Stimulated activated CD8-positive, alpha-beta memory T cell treated with anti-CD3 and anti-CD28 coated beads, Interleukin-15, amount 100 ng/mL, for 1 hour (primary cell): ENCODE results near the gene CPED1.
"Not testable (repeated sequence)": the region's sequence is repeated elsewhere in the genome, so short reads cannot be mapped to it uniquely, and the experiment has no call there.

ENCODE experiments used
- DNase-seq: peaks from one replicate; pipeline ENCODE4 v3.0.0-alpha.2; 2020; ENCODE audit warnings: low read depth

CPED1 gene

DNA sequence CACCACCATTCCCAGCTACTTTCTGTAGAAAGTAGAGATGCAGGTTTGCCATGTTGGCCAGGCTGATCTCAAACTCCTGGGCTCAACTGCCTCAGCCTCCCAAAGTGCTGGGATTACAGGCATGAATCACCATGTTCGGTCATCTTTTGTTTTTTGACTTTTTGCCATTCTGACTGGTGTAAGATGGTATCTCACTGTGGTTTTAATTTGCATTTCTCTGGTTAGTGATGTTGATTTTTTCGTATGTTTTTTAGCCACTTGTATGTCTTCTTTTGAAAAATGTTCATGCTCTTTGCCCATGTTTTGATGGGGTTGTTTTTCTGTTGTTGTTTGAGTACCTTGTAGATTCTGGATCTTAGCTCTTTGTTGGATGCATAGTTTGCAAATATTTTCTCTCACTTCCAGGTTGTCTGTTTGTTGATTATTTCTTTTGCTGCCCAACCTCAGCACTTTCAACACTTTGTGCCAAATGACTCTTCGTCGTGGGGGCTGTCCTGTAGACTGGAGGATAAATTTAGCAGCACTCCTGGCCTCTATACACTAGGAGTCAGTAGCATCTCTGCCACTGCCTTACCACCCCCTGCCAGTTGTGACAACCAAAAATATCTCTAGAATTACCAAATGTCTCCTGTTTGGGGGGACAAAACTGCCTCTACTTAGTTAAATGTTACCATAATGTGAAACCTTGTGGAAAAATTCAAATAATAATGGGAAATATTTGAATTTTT, 6.5 kb upstream of the CPED1 start:
- DNase-seq, result no peak

DNA sequence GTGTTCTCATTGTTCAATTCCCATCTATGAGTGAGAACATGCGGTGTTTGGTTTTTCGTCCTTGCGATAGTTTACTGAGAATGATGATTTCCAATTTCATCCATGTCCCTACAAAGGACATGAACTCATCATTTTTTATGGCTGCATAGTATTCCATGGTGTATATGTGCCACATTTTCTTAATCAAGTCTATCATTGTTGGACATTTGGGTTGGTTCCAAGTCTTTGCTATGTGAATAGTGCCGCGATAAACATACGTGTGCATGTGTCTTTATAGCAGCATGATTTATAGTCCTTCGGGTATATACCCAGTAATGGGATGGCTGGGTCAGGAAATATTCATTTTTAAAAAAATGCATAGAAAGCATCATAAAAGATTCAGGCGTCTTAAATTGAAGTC, 4.9 kb upstream of the CPED1 start:
- not testable (repeated sequence) for DNase-seq

DNA sequence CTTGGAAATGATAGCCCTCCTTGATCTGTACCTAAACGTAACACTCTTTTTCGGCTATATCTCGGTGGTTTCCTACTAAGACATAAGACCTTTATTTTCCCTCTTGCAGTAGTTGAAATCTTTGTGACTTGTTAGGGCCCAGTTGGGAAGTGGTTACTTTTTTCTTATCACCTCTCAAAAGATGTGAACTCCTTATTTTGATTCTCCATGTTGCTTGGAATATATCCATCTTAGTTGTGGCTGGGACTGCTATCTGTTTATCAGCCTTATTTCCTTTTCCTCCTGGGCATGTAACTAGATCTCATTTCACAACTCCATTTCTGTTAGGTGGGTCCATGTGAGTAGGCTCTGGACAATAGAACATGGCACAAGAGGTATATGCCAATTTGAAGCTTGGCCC, 4.1 kb upstream of the CPED1 start:
- DNase-seq, result no peak

DNA sequence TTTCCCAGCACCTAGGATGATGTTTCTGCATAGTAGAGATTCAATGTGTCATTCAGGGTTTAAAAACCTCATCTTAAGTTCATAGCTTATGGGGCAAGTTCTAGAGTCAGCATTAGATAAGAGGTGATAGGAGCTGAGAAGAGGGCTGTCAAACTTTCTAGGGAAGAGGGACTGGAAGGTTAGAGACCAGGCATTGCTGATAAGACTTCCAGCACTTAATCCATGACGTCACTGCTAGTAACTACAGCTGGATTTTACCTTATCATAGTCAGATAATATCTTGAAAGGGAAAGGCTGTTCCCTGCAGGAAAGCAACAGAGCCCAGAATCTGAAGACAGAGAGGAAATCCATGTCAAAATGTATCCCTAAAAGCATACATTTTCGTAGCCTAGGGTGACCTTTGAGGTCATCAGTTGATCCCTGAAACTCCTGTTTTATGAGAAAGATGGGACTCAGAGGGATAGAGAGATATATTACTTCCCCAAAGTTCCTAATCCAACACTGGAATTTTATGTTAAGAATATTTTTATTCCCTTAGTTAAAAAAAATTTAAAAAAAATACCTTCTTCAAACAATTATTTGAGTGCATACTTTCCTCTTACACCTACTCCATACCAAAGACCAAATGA, 3.3 kb upstream of the CPED1 start:
- DNase-seq, result no peak

DNA sequence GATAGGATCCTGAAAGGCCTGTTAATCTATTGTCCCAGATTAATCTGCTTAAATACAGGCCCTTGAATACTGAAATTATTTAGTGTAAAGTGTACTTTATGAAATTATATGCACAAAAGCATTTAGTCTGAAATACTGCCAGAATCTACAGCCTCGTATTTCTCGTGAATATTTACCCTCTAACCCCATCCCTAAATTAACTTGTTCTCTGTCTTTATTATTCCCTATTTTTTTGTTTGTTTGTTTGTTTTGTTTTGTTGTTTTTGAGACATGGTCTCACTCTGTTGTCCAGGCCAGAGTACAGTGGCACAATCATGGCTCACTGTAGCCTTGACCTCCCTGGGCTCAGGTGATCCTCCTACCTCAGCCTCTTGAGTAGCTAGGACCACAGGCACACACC, 2.7 kb upstream of the CPED1 start:
- DNase-seq, result no peak

- DNase-seq, result no peak
These were observed 1.9 kb upstream of the CPED1 start for GRCh38 chr7:120986650-120987049.

DNA sequence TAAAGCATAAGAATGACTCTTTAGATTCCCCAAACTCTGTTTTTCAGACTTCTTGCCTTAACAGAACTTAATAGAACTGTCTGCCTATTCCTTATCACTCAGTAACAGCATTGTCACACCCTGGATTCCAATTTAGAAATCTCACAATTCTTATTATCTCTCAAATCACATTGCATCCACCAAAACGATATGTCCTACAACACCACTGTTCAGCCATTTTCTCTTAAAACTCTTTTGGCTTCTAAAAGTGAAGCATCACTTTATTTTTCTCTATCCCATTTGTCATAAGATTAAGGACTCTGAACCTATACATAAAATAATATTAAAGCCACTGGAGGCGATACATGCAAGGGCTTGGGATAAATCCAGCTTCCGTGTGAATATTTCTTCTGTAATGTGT, 1.2 kb upstream of the CPED1 start:
- DNase-seq, result no peak

DNA sequence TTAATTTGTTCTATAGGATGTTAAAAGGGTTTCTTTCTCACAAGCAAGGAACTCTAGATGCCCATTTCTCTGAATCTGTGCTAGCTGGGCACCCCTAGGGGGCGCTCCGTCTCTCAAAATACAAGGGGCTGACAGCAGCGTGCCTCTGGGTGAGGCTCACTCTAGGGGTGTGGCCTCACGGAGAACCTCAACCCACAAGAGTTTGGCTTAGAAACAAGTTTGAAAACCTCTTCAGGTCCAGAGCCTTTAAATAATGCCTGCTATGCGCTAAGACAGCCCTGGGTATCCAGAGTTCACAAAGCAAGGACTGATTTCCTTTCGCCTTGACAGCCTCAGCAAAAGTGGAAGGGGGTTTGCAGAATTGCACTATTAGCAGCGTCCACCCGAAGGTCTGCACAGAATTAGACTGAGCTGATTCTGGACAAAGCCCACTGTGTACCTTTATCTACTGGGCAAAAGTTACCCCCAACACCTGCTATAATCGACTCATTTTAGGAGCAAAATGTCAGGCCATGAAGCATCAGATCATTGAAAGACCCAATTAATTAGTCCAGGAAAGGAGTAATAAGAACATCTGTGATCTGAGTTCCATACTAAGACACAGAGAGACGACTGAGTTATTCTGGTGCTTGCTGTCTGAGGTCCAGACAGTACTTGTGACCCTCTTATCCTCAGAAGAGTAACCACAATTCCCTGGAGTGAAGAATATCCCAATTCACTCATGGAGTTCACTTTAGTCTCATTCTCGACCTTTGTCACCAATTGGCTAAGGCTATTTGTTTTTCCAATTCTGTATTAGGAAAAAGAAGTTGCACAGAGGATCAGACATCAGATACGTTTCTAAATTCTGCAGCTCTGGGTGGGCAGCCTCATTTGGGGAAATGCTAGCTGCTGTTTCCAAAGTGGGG, 574 bp upstream of the CPED1 start:
- DNase-seq, result peak; percentile 70

- DNase-seq, result no peak
These were observed 1.0 kb downstream of the CPED1 start for GRCh38 chr7:120989257-120990220.

DNA sequence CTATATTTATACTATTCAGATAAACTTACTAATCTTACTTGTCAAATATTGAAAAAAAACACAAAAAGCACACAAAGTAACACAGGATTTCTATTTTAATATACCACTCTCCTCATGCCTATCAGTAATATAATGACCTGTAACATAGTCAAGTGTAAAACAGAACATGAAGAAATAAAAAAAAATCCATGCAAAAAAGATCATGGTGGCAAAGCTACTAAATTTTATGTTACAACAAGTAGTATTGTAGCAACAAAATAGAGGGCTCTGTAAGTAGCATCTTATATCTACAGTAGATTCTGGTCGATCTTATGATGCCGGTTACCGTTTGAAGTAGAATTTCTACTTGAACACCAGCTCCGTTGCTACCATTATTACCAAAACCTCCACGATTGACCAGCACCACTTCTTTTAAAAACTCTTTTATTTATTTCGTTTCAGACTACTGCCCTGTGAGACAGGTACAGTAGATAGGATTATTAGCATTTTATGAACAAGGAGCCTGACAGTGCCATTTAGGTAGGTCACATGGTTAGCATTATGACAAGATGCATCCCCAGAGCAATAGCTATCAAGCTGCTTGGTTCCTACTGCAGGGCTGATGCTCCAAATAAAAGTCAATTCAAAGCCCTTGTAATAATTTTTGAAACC, 2.1 kb downstream of the CPED1 start:
- no peak for DNase-seq

DNA sequence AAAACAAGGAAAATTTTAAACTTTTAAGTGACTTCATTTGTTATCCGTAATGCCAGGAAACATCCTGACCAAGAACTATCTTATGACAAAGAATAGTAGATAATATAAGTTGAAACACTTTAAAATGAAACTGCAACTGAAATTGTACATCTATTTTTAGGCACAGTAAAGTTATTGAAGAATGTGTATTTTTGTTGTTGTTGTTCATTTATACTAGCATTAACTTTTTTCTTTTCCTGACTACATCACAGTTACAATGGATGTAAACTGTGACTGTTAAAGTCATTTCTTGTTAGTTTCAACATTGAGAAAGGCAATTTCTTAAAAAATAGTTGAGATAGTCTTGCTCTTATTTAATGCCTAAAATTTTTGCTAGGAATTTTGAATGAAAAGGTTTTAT, 2.6 kb downstream of the CPED1 start:
- DNase-seq, result no peak

- DNase-seq, result no peak
These were observed 3.1 kb downstream of the CPED1 start for GRCh38 chr7:120991581-120991980.

DNA sequence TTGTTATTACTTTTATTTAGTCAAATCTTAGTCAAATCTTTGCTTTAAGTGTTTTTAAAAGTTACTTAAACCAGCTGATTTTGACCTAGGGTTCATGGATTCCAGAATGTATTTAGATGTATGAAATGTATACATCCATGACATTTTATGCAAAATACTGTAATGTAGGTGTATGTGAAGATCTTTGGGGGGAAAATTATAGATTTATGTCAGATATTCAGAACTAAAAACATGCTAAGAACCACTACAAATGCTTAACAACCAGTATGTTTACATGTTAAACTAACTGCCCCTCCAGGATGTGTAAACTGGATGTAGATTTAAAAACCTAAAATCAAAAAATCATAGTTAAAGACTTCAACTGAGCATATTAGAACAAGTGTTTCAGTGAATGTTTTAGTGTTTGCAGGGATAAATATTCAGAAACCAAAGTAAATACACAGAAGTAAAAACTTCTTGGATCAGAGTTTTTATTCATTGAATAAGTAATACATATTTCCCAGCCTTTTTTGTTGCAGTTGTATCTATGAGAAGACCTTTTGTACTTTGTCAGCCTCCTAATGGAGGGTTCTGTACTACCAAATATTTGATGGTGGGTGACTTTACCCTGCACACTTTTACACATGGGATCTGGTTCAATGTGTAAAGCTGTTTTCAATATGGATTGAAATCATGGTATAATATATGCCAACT, 3.9 kb downstream of the CPED1 start:
- DNase-seq, result no peak

- DNase-seq, result no peak
These were observed 4.5 kb downstream of the CPED1 start for GRCh38 chr7:120992965-120993494.

DNA sequence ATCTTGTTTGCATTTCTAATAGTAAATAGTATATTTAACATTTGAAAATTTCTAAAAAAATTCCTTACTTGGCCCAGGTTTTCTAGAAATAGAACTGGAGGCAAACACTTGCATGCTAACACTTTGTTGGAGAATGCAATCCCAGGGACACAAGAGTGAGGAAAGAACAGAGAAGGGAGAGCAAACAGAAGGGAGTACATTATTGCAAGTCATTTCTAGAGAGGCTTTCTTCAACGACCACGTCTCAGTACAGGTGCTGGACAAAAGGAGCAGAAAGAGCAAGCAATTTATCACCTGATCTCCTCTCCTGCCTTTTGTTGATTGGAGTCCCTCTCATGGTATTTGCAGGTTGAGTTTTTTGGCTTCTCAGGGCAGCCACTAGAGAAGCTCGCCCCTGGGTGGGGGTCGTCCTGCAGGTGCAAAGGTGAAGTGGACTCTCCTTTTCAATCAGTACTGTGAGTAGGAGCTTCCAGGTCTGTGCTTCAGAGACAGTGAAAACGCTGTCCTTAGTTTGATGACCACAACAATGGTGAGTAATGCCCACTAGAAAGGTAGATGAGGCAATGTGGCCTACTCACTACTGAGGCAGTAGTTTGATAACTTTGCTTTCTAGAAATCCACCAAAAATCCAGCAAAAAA, 5.2 kb downstream of the CPED1 start:
- DNase-seq, result no peak

DNA sequence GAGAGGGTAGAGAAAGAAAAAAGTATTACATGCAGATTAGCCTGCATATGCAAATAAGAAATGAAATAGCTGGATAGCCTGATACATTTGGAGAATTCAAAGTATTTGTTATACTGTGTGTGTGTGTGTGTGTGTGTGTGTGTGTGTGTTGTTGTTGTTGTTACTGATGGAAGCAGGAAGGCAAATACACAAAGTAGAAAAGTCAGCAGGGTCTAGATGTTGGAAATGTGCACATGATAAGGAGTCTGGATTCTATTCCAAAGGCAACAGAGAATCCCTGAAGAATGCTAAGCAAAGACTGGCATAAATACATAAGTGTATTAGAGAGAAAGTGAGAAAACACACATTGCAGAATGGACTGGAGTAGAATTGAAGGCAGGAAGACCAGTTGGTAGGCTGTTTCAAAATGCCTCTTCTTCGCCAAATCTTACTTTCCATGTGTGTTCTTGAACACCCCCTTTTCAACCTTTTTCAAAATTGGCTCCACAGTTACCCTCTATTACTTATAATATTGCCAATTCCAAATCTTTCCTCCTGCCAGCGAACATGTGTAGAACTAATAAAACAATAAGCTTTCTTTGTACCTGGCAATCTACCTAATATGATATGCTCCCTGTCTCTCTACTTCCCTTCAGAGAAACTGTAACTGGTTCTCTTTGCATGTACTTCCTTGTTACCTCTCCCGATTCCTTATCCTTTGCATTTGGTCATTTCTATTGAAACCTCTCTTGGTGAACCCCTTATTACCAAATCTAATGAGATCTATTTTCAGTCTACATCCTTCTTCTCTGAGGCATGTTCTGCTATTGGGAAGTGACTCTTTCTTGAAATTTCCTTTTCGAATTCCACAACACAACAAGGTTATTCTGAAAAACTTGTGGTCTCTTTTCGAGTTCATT, 6.2 kb downstream of the CPED1 start:
- DNase-seq, result no peak

DNA sequence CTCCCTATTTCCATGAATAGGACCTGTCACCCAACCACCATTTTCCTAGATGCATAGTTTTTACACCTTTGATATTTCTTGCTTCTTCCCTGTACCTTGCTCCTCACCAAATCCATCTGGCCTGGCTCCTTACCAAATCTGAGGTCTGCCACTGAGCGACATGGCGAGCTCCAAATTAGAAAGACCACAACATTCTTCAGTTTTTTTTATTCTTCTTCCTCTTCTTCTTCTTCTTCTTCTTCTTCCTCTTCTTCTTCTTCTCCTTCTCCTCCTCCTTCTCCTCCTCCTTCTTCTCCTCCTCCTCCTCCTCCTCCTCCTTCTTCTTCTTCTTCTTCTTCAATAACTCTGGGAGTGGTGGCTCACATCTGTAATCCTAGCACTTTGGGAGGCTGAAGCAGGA, 7.1 kb downstream of the CPED1 start:
- no peak for DNase-seq

DNA sequence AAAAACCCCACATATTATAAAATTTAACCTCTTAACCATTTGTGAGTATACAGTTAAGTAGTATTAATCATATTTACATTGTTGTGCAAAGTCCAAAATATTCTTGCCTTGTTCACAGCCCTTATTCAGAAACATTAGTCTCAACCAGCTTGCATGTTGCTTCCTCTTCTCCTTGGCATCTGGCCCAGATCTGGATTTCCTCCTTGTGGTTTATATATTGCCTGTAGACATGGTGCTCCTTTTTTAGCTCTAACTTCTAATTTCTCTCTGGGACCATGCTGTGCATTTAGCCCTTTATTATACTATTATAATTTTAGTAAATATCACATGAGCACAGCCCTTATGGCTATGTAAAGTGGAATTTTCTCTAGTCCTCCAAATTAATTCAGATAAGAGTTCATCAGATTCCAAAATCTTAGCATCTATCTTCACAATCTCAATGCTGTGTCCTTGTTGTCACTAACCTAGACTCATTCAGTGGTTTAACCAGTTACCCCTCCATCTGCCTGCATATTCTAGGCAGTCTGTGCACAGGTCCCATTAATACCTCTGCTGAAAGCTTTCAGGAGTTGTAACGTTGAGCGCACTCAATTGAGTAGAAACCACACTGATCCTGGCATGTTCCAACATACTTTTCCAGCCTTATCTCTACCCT, 7.9 kb downstream of the CPED1 start:
- no peak for DNase-seq
